Dermis microvascular lymphatic vessel endothelial cell (primary cell): Measurements from ENCODE around the gene DENND1B. TPM values are rescaled to one million over a fixed set of nuclear protein-coding genes. Genes with fewer than 3 reads are reported as not detected.
"Not testable (repeated sequence)": the region's sequence is repeated elsewhere in the genome, so short reads cannot be mapped to it uniquely, and the experiment has no call there.

ENCODE experiments used
- DNase-seq, 2 donors: peaks; one replicate each; pipeline versions ENCODE4 v3.0.0 to v3.0.0-alpha.2; 2010; ENCODE audit warnings: low read depth in 2 of 2
- total RNA-seq: library from RNA; depleted of rRNA; stranded (reverse); fragments of >200 nt; gene quantifications from 2 replicates; pipeline ENCODE4 v1.2.1, GENCODE V29; 2014

DENND1B gene
- total RNA-seq, 1 donor from 2014 or later = 2.2 TPM

GRCh38 chr1:197622371-197622770 is 152.9 kb downstream of the DENND1B start:
- no peak for DNase-seq

GRCh38 chr1:197621761-197622160 is 153.5 kb downstream of the DENND1B start:
- no peak for DNase-seq

GRCh38 chr1:197620714-197621163 is 154.5 kb downstream of the DENND1B start:
- DNase-seq = no peak

DNA sequence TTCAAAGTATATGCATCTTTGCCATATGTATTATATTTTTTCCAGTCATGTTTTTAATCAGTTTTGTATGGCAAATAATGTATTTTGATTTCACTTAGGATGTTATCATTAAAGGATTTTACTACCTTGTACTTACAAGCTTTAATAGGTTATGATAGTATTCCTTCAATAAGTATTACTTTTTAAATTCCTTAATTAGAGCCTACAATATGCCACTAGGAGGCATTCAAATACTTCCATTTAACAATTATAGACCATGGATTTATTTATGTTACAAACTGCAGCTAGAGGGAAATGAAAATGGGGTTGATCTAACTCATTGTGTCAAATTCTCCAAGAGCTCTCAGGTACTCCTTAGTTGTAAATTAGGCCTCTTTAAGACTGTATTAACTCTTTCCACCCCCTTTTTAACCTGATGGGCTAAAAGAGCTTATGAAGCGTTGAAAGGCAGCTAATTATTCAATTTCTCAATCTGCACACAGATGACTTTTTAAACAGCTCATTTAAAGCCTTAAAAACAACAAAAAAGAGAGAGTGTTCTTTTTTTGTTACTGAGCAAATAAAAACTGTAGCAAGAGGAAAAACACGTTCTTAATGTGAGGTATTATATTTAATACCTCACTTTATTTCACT is 156.2 kb downstream of the DENND1B start:
- DNase-seq = peak; percentile 10 to 30

GRCh38 chr1:197618061-197618460 is 157.2 kb downstream of the DENND1B start:
- DNase-seq = peak in 1 of 2 donors; percentile 8

DNA sequence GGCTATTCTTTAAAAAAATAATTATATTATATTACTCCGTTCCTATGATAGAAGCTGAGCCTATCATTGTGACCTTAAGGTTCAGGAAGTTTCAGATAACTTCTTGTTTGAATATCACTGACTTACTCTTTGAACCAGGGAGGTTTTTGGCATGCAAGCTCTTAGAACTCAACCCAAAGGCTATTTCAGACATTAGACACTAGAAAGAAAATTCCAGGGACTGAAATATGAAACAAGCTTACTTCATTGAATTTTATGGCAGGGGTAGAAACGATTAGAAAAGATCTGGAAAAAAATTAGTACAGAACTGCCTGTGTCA is 159.6 kb downstream of the DENND1B start:
- DNase-seq = no peak

DNA sequence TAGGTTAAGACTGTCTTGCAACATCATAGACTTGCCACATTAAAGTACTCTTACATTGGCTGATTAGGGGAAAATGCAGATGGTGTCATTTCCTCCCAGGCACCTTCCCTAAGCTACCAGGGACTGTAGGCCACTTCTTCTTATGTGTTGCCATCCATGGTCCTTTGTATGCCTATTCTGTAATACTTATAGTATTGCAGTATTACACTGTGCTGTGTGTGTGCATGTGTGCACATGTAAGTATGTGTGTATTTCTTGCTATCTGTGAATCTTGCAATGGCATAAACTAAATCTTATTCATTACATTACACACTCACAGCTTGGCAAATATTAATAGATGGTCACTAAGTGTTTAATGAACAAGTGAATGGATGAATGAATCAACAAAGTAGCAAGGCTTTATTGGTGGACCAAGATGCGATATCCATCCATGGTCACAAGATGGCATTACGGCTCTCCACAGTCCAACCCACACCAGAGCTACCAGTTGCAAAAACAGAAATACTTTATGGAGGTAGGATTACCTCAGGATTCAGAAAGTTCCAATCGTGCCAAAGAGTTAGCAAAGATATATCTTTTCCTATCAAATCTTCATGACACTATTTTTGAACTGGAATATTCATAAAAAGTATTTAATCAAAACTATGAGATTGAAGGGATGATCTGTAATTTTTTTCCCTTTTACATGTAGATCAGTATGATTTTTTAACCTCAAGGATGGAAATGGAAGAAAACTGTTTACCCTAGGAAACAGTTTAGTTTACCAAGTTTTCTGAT is 160.2 kb downstream of the DENND1B start:
- peak; percentile 42 to 55 for DNase-seq

DNA sequence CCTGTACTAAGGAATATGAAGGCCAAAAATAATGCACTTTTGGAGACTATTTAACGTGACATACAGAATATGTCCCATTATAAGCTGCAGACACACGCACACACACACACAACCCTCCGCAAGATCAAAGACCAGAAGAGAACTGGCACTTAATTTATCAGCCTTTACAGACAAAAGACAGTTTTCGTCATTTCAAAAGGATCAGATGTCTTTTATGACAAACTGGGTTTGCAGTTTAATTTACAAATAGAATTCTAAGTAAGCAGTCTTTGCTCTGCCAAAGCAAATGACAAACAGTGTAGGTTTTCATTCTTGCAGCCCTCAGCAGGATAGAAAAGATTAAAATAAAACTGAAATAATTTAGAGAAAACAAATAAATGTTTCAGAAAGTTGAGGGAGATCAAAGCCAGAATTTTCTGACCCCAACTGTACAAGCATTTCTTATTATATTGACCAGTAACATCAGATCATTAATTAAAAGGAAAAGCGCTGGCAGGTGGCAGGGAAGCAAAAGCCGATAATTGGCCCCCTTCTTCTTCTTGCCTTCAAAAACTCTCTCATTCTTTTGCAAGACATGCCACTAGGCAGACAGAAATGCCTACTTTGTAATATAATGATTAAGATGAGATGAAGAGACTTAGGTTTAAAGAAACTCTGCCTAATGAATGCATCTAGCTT is 169.0 kb downstream of the DENND1B start:
- no peak for DNase-seq

DNA sequence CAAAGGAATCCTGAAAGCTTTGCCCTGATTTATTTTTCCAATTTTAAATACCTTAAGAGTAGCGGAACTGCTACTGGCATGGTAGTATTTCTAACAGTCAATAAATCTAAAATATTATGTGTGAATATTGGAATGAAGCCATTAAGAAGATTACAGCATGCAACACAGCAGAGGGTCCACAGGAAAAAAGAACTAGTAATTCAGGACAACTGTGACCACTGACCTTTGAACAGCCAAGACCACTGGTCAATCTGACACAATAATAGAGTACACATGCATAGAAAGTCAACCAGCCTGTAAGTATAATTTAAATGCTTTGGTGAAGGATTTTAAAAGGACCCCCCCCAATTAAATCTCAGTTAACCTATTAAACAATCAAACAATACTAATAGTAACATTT is 171.0 kb downstream of the DENND1B start:
- DNase-seq = no peak

- DNase-seq = no peak
Measured at GRCh38 chr1:197600751-197601150, 174.5 kb downstream of the DENND1B start.

DNA sequence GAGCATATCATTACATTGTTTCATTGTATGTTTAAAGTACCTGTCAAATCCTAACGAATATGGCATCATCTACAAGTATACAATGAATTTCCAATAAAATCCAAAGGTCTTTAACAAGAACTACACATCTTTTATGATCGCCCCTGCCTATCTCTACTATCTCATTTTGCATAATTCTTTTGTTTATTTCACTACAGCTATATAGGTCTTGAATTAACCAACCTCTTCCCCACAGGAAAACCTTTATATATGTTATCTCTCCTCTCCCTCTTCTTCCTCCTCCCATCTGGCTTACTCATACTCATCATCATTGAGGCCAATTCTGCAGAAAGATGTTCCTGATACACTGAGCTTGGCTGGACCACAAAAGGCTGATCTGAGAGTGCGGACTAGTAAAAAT is 175.5 kb downstream of the DENND1B start:
- DNase-seq = no peak

- DNase-seq = no peak
Measured at GRCh38 chr1:197598935-197599334, 176.3 kb downstream of the DENND1B start.

GRCh38 chr1:197595304-197595904 is 179.9 kb downstream of the DENND1B start:
- no peak for DNase-seq

- DNase-seq = no peak
Measured at GRCh38 chr1:197590687-197591086, 184.6 kb downstream of the DENND1B start.

GRCh38 chr1:197585809-197586208 is 189.5 kb downstream of the DENND1B start:
- DNase-seq = no peak

- no peak for DNase-seq
Measured at GRCh38 chr1:197577580-197577979, 197.7 kb downstream of the DENND1B start.

DNA sequence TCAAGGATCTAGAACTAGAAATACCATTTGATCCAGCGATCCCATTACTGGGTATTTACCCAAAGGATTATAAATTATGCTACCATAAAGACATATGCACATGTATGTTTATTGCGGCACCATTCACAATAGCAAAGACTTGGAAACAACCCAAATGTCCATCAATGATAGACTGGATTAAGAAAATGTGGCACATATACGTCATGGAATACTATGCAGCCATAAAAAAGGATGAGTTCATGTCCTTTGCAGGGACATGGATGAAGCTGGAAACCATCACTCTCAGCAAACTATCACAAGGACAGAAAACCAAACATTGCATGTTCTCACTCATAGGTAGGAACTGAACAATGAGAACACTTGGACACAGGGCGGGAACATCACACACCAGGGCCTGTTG is 199.7 kb downstream of the DENND1B start:
- DNase-seq = not testable (repeated sequence)

DNA sequence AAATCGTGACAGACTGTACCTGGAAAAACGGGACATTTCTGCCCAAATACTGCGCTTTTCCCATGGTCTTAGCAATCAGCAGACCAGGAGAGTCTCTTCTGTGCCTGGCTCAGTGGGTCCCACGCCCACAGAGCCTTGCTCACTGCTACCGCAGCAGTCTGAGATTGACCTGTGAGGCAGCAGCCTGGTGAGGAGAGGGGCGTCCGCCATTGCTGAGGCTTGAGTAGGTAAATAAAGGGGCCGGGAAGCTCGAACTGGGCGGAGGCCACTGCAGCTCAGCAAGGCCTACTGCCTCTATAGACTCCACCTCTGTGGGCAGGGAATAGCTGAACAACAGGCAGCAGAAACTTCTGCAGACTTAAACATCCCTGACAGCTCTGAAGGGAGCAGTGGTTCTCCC is 203.1 kb downstream of the DENND1B start:
- DNase-seq = no peak

- no peak for DNase-seq
Measured at GRCh38 chr1:197567442-197567841, 207.8 kb downstream of the DENND1B start.

DNA sequence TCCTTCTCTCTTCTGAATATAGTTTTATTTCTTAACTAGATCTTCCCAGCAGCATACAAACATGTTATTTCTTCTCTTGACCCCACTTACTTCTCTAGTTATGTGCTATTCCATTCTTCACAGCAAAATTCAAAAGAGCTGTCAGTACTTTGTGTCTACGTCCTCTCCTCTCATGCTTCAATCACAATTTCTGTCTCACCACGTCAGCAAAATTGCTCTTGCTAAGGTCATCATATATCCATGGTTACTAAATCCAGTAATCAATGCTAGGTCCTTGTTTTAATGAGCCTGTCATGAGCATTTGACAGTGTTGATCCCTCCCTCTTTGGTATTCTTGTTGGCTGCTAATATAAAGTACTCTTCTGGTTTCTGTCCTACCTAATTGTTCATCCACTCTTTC is 214.2 kb downstream of the DENND1B start:
- DNase-seq = no peak

GRCh38 chr1:197559655-197560054 is 215.6 kb downstream of the DENND1B start:
- no peak for DNase-seq

GRCh38 chr1:197559244-197559643 is 216.0 kb downstream of the DENND1B start:
- no peak for DNase-seq
